Measurements from ENCODE around the gene TCF15. TPM values are rescaled to one million over a fixed set of nuclear protein-coding genes. Genes with fewer than 3 reads are reported as not detected.

Gene TCF15
- total and polyA plus RNA-seq, 2 of the 13 experiments (the other 11 are each of a cell fraction or from before 2014, with no cell fraction given) = not detected

DNA sequence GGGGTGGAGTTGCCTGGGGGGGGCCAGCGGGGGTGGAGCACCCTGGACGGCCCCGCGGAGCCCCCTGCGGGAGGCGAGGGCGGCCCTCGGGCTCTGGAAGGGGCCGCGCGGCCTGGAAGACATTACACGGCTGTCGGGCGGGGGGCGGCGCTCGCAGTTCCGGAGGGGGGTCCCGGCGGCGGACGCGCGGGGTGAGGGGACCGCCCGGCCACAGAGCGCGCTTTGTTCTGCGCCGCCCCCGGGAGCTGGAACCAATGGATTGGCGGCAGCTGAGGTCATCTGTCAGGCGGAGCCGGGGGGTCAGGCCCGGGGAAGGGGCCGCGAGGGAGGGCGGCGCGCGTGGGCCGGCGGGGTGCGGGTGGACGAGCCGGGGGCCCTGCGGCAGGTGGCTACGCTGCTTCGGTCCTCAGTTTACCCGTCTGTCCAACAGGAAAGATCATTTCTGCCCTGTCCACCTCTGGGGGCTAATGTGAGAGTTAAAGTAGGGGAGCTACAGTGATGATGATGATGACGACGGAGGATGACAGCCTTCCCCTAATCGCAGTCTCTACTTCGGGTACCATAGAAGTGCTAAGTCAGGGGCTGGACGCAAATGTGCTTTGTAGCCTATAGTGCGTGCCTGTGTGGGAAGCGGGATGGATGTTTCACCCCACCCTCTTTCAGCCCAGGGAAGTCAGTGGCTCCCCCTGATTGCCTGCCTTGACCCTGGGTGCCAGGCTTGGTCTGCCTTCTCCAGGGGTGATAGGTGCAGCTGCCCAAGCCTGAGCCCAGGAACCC lies 32.5 kb upstream of the TCF15 start (continued):
- no peak for TF ChIP-seq THYN1 (CRISPR knock-in tag; IDR thresholded peaks at IDR 0.05; ENCODE audit: borderline replicate concordance, low read depth)
- no peak for TF ChIP-seq ZSCAN22 (CRISPR knock-in tag; IDR thresholded peaks at IDR 0.05)
- peak; percentile 79 for TF ChIP-seq ATF3 (CRISPR knock-in tag; IDR thresholded peaks at IDR 0.05)
- no peak for TF ChIP-seq ZNF563 (CRISPR knock-in tag; IDR thresholded peaks at IDR 0.05)
- peak; percentile 68; the same call in 1 of the 2 replicates for TF ChIP-seq JUND (CRISPR knock-in tag; IDR thresholded peaks at IDR 0.05)
- no peak for TF ChIP-seq TCF7L2 (IDR thresholded peaks at IDR 0.05; ENCODE audit: low read depth, low read length)
- no peak for TF ChIP-seq CBX5 (CRISPR knock-in tag; IDR thresholded peaks at IDR 0.05; ENCODE audit: borderline replicate concordance)
- no peak for TF ChIP-seq ZNF20 (CRISPR knock-in tag; IDR thresholded peaks at IDR 0.05)
- TF ChIP-seq, protein P1, sequence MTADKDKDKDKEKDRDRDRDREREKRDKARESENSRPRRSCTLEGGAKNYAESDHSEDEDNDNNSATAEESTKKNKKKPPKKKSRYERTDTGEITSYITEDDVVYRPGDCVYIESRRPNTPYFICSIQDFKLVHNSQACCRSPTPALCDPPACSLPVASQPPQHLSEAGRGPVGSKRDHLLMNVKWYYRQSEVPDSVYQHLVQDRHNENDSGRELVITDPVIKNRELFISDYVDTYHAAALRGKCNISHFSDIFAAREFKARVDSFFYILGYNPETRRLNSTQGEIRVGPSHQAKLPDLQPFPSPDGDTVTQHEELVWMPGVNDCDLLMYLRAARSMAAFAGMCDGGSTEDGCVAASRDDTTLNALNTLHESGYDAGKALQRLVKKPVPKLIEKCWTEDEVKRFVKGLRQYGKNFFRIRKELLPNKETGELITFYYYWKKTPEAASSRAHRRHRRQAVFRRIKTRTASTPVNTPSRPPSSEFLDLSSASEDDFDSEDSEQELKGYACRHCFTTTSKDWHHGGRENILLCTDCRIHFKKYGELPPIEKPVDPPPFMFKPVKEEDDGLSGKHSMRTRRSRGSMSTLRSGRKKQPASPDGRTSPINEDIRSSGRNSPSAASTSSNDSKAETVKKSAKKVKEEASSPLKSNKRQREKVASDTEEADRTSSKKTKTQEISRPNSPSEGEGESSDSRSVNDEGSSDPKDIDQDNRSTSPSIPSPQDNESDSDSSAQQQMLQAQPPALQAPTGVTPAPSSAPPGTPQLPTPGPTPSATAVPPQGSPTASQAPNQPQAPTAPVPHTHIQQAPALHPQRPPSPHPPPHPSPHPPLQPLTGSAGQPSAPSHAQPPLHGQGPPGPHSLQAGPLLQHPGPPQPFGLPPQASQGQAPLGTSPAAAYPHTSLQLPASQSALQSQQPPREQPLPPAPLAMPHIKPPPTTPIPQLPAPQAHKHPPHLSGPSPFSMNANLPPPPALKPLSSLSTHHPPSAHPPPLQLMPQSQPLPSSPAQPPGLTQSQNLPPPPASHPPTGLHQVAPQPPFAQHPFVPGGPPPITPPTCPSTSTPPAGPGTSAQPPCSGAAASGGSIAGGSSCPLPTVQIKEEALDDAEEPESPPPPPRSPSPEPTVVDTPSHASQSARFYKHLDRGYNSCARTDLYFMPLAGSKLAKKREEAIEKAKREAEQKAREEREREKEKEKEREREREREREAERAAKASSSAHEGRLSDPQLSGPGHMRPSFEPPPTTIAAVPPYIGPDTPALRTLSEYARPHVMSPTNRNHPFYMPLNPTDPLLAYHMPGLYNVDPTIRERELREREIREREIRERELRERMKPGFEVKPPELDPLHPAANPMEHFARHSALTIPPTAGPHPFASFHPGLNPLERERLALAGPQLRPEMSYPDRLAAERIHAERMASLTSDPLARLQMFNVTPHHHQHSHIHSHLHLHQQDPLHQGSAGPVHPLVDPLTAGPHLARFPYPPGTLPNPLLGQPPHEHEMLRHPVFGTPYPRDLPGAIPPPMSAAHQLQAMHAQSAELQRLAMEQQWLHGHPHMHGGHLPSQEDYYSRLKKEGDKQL (CRISPR knock-in tag; IDR thresholded peaks at IDR 0.05; ENCODE audit: low read depth) = 0 out of 2 replicates have a peak, but pooled peaks have one; percentile 25
- TF ChIP-seq CENPX (CRISPR knock-in tag; IDR thresholded peaks at IDR 0.05) = no peak
- no peak for TF ChIP-seq NR3C1 (CRISPR knock-in tag; IDR thresholded peaks at IDR 0.05)
- TF ChIP-seq, protein P2, sequence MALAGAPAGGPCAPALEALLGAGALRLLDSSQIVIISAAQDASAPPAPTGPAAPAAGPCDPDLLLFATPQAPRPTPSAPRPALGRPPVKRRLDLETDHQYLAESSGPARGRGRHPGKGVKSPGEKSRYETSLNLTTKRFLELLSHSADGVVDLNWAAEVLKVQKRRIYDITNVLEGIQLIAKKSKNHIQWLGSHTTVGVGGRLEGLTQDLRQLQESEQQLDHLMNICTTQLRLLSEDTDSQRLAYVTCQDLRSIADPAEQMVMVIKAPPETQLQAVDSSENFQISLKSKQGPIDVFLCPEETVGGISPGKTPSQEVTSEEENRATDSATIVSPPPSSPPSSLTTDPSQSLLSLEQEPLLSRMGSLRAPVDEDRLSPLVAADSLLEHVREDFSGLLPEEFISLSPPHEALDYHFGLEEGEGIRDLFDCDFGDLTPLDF (CRISPR knock-in tag; IDR thresholded peaks at IDR 0.05) = peak; percentile 58; the same call in 1 of the 2 replicates
- TF ChIP-seq, protein P3, sequence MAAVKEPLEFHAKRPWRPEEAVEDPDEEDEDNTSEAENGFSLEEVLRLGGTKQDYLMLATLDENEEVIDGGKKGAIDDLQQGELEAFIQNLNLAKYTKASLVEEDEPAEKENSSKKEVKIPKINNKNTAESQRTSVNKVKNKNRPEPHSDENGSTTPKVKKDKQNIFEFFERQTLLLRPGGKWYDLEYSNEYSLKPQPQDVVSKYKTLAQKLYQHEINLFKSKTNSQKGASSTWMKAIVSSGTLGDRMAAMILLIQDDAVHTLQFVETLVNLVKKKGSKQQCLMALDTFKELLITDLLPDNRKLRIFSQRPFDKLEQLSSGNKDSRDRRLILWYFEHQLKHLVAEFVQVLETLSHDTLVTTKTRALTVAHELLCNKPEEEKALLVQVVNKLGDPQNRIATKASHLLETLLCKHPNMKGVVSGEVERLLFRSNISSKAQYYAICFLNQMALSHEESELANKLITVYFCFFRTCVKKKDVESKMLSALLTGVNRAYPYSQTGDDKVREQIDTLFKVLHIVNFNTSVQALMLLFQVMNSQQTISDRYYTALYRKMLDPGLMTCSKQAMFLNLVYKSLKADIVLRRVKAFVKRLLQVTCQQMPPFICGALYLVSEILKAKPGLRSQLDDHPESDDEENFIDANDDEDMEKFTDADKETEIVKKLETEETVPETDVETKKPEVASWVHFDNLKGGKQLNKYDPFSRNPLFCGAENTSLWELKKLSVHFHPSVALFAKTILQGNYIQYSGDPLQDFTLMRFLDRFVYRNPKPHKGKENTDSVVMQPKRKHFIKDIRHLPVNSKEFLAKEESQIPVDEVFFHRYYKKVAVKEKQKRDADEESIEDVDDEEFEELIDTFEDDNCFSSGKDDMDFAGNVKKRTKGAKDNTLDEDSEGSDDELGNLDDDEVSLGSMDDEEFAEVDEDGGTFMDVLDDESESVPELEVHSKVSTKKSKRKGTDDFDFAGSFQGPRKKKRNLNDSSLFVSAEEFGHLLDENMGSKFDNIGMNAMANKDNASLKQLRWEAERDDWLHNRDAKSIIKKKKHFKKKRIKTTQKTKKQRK (IDR thresholded peaks at IDR 0.05; ENCODE audit: low read length) = no peak
- no peak for TF ChIP-seq ZSCAN5A (CRISPR knock-in tag; IDR thresholded peaks at IDR 0.05; ENCODE audit: borderline replicate concordance)
- TF ChIP-seq MAFF (IDR thresholded peaks at IDR 0.05; ENCODE audit: low read depth, low read length) = peak; percentile 52
- no peak for TF ChIP-seq U2AF1 (optimal IDR thresholded peaks at IDR 0.05; ENCODE audit: low read depth, low read length)

All from HepG2 (cell line).